Skeletal muscle tissue (tissue), 4 donors: ENCODE data around the gene NUP205. TPM values are rescaled to one million over a fixed set of nuclear protein-coding genes. Genes with fewer than 3 reads are reported as not detected.

Experiments used
- H3K27ac ChIP-seq: one replicate; pipeline ENCODE4 v1.7.0; 2013; ENCODE audit warnings: mild to moderate bottlenecking, low read depth, low read length, inconsistent platforms
- H3K27me3 ChIP-seq, 3 donors: one replicate each; pipeline ENCODE4 v1.7.0; 2013; ENCODE audit warnings: low read length in 3 of 3; ENCODE audit not compliant: control insufficient read depth in 3 of 3, insufficient read depth in 3 of 3
- H3K36me3 ChIP-seq, 3 donors: one replicate each; pipeline ENCODE4 v1.7.0; 2013; ENCODE audit warnings: low read length in 3 of 3; ENCODE audit not compliant: control insufficient read depth in 3 of 3, insufficient read depth in 3 of 3
- H3K4me1 ChIP-seq, 3 donors: one replicate each; pipeline ENCODE4 v1.7.0; 2013; ENCODE audit warnings: low read length in 3 of 3, mild to moderate bottlenecking in 3 of 3; ENCODE audit not compliant: control insufficient read depth in 3 of 3, insufficient read depth in 3 of 3
- H3K4me3 ChIP-seq, 3 donors: one replicate each; pipeline ENCODE4 v1.7.0; 2013; ENCODE audit warnings: low read length in 3 of 3
- H3K9ac ChIP-seq, 3 donors: one replicate each; pipeline ENCODE4 v1.7.0; 2013; ENCODE audit warnings: low read length in 3 of 3, mild to moderate bottlenecking in 3 of 3, moderate library complexity in 2 of 3, low read depth in 1 of 3
- H3K9me3 ChIP-seq, 3 donors: one replicate each; pipeline ENCODE4 v1.7.0; 2013; ENCODE audit warnings: low read length in 3 of 3; ENCODE audit not compliant: control insufficient read depth in 3 of 3
- total RNA-seq: library from RNA; depleted of rRNA; stranded (reverse); fragments of >200 nt; gene quantifications from one replicate; pipeline ENCODE4 v1.2.3, GENCODE V29; 2014
- donor health status: Osteomylitis.

The NUP205 gene
- total RNA-seq, 1 donor from 2014 or later: 39.1 TPM

- H3K27ac ChIP-seq: no peak overlapping the region
- no peak overlapping the region for H3K9ac ChIP-seq
- no peaks in the 10 kb centered on the region for H3K27me3 ChIP-seq
- no peaks in the 10 kb centered on the region for H3K4me1 ChIP-seq
- H3K4me3 ChIP-seq: no peak overlapping the region
- H3K9me3 ChIP-seq: no peaks in the 10 kb centered on the region
- peaks cover 17 to 33% (median 21%) of the 10 kb centered on the region in 3 donors for H3K36me3 ChIP-seq
Observed at GRCh38 chr7:135571834-135572233, 14.1 kb downstream of the NUP205 start.

GRCh38 chr7:135573541-135573940 lies 15.8 kb downstream of the NUP205 start:
- peaks cover 23 to 48% (median 37%) of the 10 kb centered on the region in 3 donors for H3K36me3 ChIP-seq

GRCh38 chr7:135575296-135575695 lies 17.6 kb downstream of the NUP205 start:
- Histone ChIP-seq H3K9ac (no peak overlapping the region), H3K27ac (no peak overlapping the region), H3K4me3 (no peak overlapping the region), H3K4me1 (no peaks in the 10 kb centered on the region), H3K36me3 (peaks cover 26 to 60% (median 48%) of the 10 kb centered on the region in 3 donors), H3K27me3 (no peaks in the 10 kb centered on the region), H3K9me3 (no peaks in the 10 kb centered on the region)

More at GRCh38 chr7:135573541-135573940, 15.8 kb downstream of the NUP205 start:
- no peak overlapping the region for H3K4me3 ChIP-seq
- H3K27me3 ChIP-seq: no peaks in the 10 kb centered on the region
- H3K27ac ChIP-seq: no peak overlapping the region
- H3K9ac ChIP-seq: no peak overlapping the region
- no peaks in the 10 kb centered on the region for H3K4me1 ChIP-seq
- no peaks in the 10 kb centered on the region for H3K9me3 ChIP-seq

GRCh38 chr7:135578569-135578968 lies 20.9 kb downstream of the NUP205 start:
- H3K27me3 ChIP-seq: no peaks in the 10 kb centered on the region
- H3K36me3 ChIP-seq: peaks cover 27 to 76% (median 58%) of the 10 kb centered on the region in 3 donors
- no peaks in the 10 kb centered on the region for H3K9me3 ChIP-seq
- H3K4me3 ChIP-seq: no peak overlapping the region
- no peaks in the 10 kb centered on the region for H3K4me1 ChIP-seq
- H3K9ac ChIP-seq: no peak overlapping the region
- no peak overlapping the region for H3K27ac ChIP-seq

- Histone ChIP-seq H3K27ac (no peak overlapping the region), H3K9me3 (no peaks in the 10 kb centered on the region), H3K9ac (no peak overlapping the region), H3K36me3 (peaks cover 19 to 53% (median 38%) of the 10 kb centered on the region in 3 donors), H3K4me3 (no peak overlapping the region), H3K4me1 (no peaks in the 10 kb centered on the region), H3K27me3 (no peaks in the 10 kb centered on the region)
Observed at GRCh38 chr7:135584362-135585353, 26.9 kb downstream of the NUP205 start.

GRCh38 chr7:135597181-135597925 lies 39.6 kb downstream of the NUP205 start:
- no peak overlapping the region for H3K4me3 ChIP-seq
- no peaks in the 10 kb centered on the region for H3K9me3 ChIP-seq
- H3K36me3 ChIP-seq: peaks cover 4 to 40% (median 38%) of the 10 kb centered on the region in 3 donors
- H3K4me1 ChIP-seq: no peaks in the 10 kb centered on the region
- H3K27me3 ChIP-seq: no peaks in the 10 kb centered on the region
- H3K9ac ChIP-seq: no peak overlapping the region
- no peak overlapping the region for H3K27ac ChIP-seq

GRCh38 chr7:135597926-135598305 lies 40.2 kb downstream of the NUP205 start:
- Histone ChIP-seq H3K27ac (no peak overlapping the region), H3K4me1 (no peaks in the 10 kb centered on the region), H3K4me3 (no peak overlapping the region), H3K36me3 (peaks cover 3 to 38% (median 35%) of the 10 kb centered on the region in 3 donors), H3K9me3 (no peaks in the 10 kb centered on the region), H3K9ac (no peak overlapping the region), H3K27me3 (no peaks in the 10 kb centered on the region)

GRCh38 chr7:135599471-135599870 lies 41.8 kb downstream of the NUP205 start:
- Histone ChIP-seq H3K27me3 (no peaks in the 10 kb centered on the region), H3K4me1 (no peaks in the 10 kb centered on the region), H3K9me3 (no peaks in the 10 kb centered on the region), H3K9ac (no peak overlapping the region), H3K27ac (no peak overlapping the region), H3K4me3 (no peak overlapping the region), H3K36me3 (peaks cover 4 to 28% (median 26%) of the 10 kb centered on the region in 3 donors)

GRCh38 chr7:135600226-135600625 lies 42.5 kb downstream of the NUP205 start:
- Histone ChIP-seq H3K27me3 (no peaks in the 10 kb centered on the region), H3K36me3 (peaks cover 2 to 25% (median 24%) of the 10 kb centered on the region in 3 donors), H3K9me3 (no peaks in the 10 kb centered on the region), H3K9ac (no peak overlapping the region), H3K4me3 (no peak overlapping the region), H3K4me1 (no peaks in the 10 kb centered on the region), H3K27ac (no peak overlapping the region)

- H3K4me3 ChIP-seq: no peak overlapping the region
- no peak overlapping the region for H3K27ac ChIP-seq
- peaks cover 2 to 31% (median 29%) of the 10 kb centered on the region in 3 donors for H3K36me3 ChIP-seq
- H3K27me3 ChIP-seq: no peaks in the 10 kb centered on the region
- no peaks in the 10 kb centered on the region for H3K4me1 ChIP-seq
- no peaks in the 10 kb centered on the region for H3K9me3 ChIP-seq
- no peak overlapping the region for H3K9ac ChIP-seq
Observed at GRCh38 chr7:135601182-135601581, 43.5 kb downstream of the NUP205 start.
